LNCAP (cell line): ENCODE measurements around the gene OSBPL1A.

Source experiments
- CTCF ChIP-seq: fragments of 450-650 bp; IDR thresholded peaks from 2 replicates; pipeline ENCODE4 v1.5.1; 2017; ENCODE audit warnings: mild to moderate bottlenecking

Gene OSBPL1A

GRCh38 chr18:24127735-24128134 lies 269.9 kb downstream of the OSBPL1A start:
- TF ChIP-seq CTCF: no peak

GRCh38 chr18:24126155-24126961 lies 271.3 kb downstream of the OSBPL1A start:
- no peak for TF ChIP-seq CTCF

GRCh38 chr18:24121625-24122024 lies 276.0 kb downstream of the OSBPL1A start:
- TF ChIP-seq CTCF: no peak

- TF ChIP-seq CTCF: no peak
Observed at GRCh38 chr18:24120676-24121075, 276.9 kb downstream of the OSBPL1A start.

GRCh38 chr18:24118750-24119577 lies 278.7 kb downstream of the OSBPL1A start:
- TF ChIP-seq CTCF: peak; percentile 85

GRCh38 chr18:24115628-24116027 lies 282.0 kb downstream of the OSBPL1A start:
- TF ChIP-seq CTCF: no peak

- no peak for TF ChIP-seq CTCF
Observed at GRCh38 chr18:24114924-24115549, 282.6 kb downstream of the OSBPL1A start.
